Endothelial cell of umbilical vein (primary cell): ENCODE measurements around the gene TSPAN14.

Experiments
- EZH2 ChIP-seq: IDR thresholded peaks from 2 replicates; pipeline ENCODE4 v1.6.1; 2012; ENCODE audit warnings: borderline replicate concordance, low read depth, mild to moderate bottlenecking, moderate library complexity, low read length, inconsistent platforms; ENCODE audit not compliant: severe bottlenecking
- MYC ChIP-seq: IDR thresholded peaks from one replicate; pipeline ENCODE4 v1.6.1; 2011; ENCODE audit warnings: mild to moderate bottlenecking, low read depth, low read length
- POLR2A ChIP-seq: IDR thresholded peaks from 2 replicates; pipeline ENCODE4 v1.6.1; 2012; ENCODE audit warnings: low read depth, mild to moderate bottlenecking, control low read depth, low read length
- POLR2AphosphoS5 ChIP-seq: IDR thresholded peaks from 2 replicates; pipeline ENCODE4 v1.6.1; 2012; ENCODE audit warnings: low read depth, mild to moderate bottlenecking, control low read depth, low read length, moderate library complexity; ENCODE audit not compliant: insufficient read depth
- TF ChIP-seq, protein P1 (sequence below), 2 donors: IDR thresholded peaks; 1 replicate in 1 of 2; 2 replicates in 1 of 2; pipeline ENCODE4 v1.5.1; 2011; ENCODE audit warnings: low read length in 2 of 2, mild to moderate bottlenecking in 2 of 2, moderate library complexity in 2 of 2, control low read depth in 1 of 2, inconsistent platforms in 1 of 2, low read depth in 1 of 2; ENCODE audit not compliant: insufficient read depth in 1 of 2; ENCODE audit errors: extremely low read depth in 1 of 2
- TF ChIP-seq, protein P2 (sequence below): IDR thresholded peaks from 2 replicates; pipeline ENCODE4 v1.6.1; 2011; ENCODE audit not compliant: insufficient read depth, insufficient read length

DNA sequence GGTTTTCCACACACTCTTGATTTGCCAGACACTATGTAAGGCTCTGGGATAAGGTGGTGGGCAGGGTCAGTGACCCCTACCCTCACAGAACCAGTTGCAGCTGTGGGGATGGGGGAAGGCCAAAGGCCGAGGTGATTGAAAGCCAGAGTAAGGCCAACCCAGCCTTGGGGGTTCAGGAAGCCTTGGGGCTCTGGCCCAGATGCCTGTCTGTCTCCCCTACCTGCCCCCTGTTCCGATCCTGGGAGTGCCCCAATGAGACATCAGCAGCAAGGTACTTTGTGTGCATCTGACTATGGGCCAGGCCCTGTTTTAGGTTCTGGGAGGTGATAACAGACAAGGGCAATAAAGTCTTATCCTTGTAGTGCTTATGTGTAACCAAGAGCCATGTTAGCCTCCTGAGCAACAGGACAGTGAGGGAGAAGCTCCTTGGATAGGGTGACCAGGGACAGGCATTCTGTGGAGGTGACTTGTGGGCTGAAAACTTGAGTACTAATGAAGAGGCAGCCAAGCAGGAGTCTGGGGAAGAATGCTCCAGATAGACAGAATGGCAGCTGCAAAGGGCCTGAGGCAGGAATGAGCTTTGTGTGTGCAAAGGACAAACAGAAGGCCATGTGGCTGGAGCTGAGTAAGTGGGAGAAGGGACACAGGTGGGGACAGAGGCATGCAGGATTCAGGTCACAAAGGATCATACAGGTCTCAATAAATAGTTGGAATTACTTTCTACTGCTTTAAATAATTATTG, 35.4 kb downstream of the TSPAN14 start:
- no peak for TF ChIP-seq POLR2A
- TF ChIP-seq, protein P1, sequence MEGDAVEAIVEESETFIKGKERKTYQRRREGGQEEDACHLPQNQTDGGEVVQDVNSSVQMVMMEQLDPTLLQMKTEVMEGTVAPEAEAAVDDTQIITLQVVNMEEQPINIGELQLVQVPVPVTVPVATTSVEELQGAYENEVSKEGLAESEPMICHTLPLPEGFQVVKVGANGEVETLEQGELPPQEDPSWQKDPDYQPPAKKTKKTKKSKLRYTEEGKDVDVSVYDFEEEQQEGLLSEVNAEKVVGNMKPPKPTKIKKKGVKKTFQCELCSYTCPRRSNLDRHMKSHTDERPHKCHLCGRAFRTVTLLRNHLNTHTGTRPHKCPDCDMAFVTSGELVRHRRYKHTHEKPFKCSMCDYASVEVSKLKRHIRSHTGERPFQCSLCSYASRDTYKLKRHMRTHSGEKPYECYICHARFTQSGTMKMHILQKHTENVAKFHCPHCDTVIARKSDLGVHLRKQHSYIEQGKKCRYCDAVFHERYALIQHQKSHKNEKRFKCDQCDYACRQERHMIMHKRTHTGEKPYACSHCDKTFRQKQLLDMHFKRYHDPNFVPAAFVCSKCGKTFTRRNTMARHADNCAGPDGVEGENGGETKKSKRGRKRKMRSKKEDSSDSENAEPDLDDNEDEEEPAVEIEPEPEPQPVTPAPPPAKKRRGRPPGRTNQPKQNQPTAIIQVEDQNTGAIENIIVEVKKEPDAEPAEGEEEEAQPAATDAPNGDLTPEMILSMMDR (IDR thresholded peaks at IDR 0.05; ENCODE audit: extremely low read depth in 1 of 2, insufficient read depth in 1 of 2, low read depth in 1 of 2, low read length in 2 of 2) = no peak
- no peak for TF ChIP-seq MYC
- no peak for TF ChIP-seq POLR2AphosphoS5
- TF ChIP-seq EZH2 = no peak
- TF ChIP-seq, protein P2, sequence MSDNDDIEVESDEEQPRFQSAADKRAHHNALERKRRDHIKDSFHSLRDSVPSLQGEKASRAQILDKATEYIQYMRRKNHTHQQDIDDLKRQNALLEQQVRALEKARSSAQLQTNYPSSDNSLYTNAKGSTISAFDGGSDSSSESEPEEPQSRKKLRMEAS = no peak
